SU-DHL-6 (cell line): Measurements from ENCODE around the gene EPRS1.
A peak's percentile ranks its signal among the peaks of the same experiment; 100 is the strongest.
"Not testable (repeated sequence)": the region's sequence is repeated elsewhere in the genome, so short reads cannot be mapped to it uniquely, and the experiment has no call there.

Source experiments
- H2AFZ ChIP-seq: fragments of 200-600 bp; sonication (generic); 2 replicates; pipeline ENCODE4 v1.6.1; 2014; ENCODE audit warnings: low read depth, mild to moderate bottlenecking, moderate library complexity, mixed read lengths, antibody characterized with exemption, low read length; ENCODE audit not compliant: severe bottlenecking
- H3F3A ChIP-seq: fragments of 200-600 bp; shearing (Covaris generic); 2 replicates; pipeline ENCODE4 v1.6.0; 2016; ENCODE audit warnings: antibody characterized with exemption, mild to moderate bottlenecking; ENCODE audit not compliant: insufficient read depth
- H3K27ac ChIP-seq: fragments of 200-600 bp; sonication (generic); 2 replicates; pipeline ENCODE4 v1.5.1; 2016; ENCODE audit warnings: low read depth, mild to moderate bottlenecking, low read length, moderate library complexity, mixed read lengths
- H3K27me3 ChIP-seq: fragments of 200-600 bp; sonication (generic), shearing (Covaris generic); 2 replicates; pipeline ENCODE4 v1.6.0; 2014; ENCODE audit warnings: mild to moderate bottlenecking, low read length
- H3K36me3 ChIP-seq: fragments of 200-600 bp; sonication (generic); 2 replicates; pipeline ENCODE4 v1.6.1; 2014; ENCODE audit warnings: mild to moderate bottlenecking, low read length, mixed read lengths
- H3K4me2 ChIP-seq: fragments of 300-600, 200-600 bp; shearing (Covaris generic), sonication (generic); 2 replicates; pipeline ENCODE4 v1.6.0; 2014; ENCODE audit warnings: low read length, low read depth, mild to moderate bottlenecking; ENCODE audit not compliant: poor library complexity, severe bottlenecking
- H3K4me3 ChIP-seq: fragments of 200-600 bp; sonication (generic); 2 replicates; pipeline ENCODE4 v1.5.1; 2014; ENCODE audit warnings: antibody characterized with exemption, low read length, mild to moderate bottlenecking, mixed read lengths; ENCODE audit not compliant: insufficient read depth, poor library complexity, severe bottlenecking
- H3K79me2 ChIP-seq: fragments of 200-600 bp; sonication (generic); 2 replicates; pipeline ENCODE4 v1.6.1; 2014; ENCODE audit warnings: mild to moderate bottlenecking, low read length, moderate library complexity; ENCODE audit not compliant: insufficient read depth
- H3K9ac ChIP-seq: fragments of 200-600 bp; sonication (generic); 2 replicates; pipeline ENCODE4 v1.7.0; 2014; ENCODE audit warnings: mild to moderate bottlenecking, low read length
- H3K9me2 ChIP-seq: fragments of 200-600 bp; sonication (generic); replicated peaks from 2 replicates; pipeline ENCODE4 v1.6.1; 2014; ENCODE audit warnings: low read length; ENCODE audit not compliant: insufficient read depth
- H3K9me3 ChIP-seq: fragments of 200-600 bp; sonication (generic); 2 replicates; pipeline ENCODE4 v1.6.1; 2014; ENCODE audit warnings: low read length, mixed read lengths; ENCODE audit not compliant: insufficient read depth
- H4K20me1 ChIP-seq: fragments of 200-600 bp; sonication (generic); 2 replicates; pipeline ENCODE4 v1.6.1; 2014; ENCODE audit warnings: low read depth, mild to moderate bottlenecking, antibody characterized with exemption, low read length, moderate library complexity, mixed read lengths
- CTCF ChIP-seq: fragments of 200-600 bp; sonication (generic); IDR thresholded peaks from one replicate; pipeline ENCODE4 v1.5.1; 2017; ENCODE audit warnings: antibody characterized with exemption, mild to moderate bottlenecking, low read length, moderate library complexity; ENCODE audit not compliant: insufficient read depth, poor library complexity, severe bottlenecking
- EZH2phosphoT487 ChIP-seq: fragments of 200-600 bp; sonication (generic), shearing (Covaris generic); conservative IDR thresholded peaks from 2 replicates; pipeline ENCODE4 v1.6.1; 2018; ENCODE audit warnings: mild to moderate bottlenecking, antibody characterized with exemption, low read length, moderate library complexity, mixed read lengths

EPRS1 gene

GRCh38 chr1:220092694-220093093 lies 46.4 kb upstream of the EPRS1 start:
- H2AFZ ChIP-seq, result no peak overlapping the region
- H3K9me2 ChIP-seq, result no peaks in the 10 kb centered on the region
- TF ChIP-seq EZH2phosphoT487, result no peak
- TF ChIP-seq CTCF, result no peak
- H3K79me2 ChIP-seq, result peaks cover 35% of the 10 kb centered on the region
- peaks cover 21% of the 10 kb centered on the region for H3F3A ChIP-seq
- H3K4me2 ChIP-seq, result no peak overlapping the region
- H3K4me3 ChIP-seq, result no peak overlapping the region
- no peaks in the 10 kb centered on the region for H3K27me3 ChIP-seq
- no peaks in the 10 kb centered on the region for H4K20me1 ChIP-seq
- no peak overlapping the region for H3K27ac ChIP-seq
- no peak overlapping the region for H3K9ac ChIP-seq
- H3K9me3 ChIP-seq, result no peaks in the 10 kb centered on the region
- no peaks in the 10 kb centered on the region; the same call in 1 of the 2 replicates for H3K36me3 ChIP-seq

- TF ChIP-seq EZH2phosphoT487, result no peak
- no peak for TF ChIP-seq CTCF
- H3K27ac ChIP-seq, result peak within 1 kb of the TSS; percentile 89
Observed at GRCh38 chr1:220089650-220090556, 43.6 kb upstream of the EPRS1 start, which contains the start of gene BPNT1. TSS of gene BPNT1 (minus strand) at chr1:220089788. CDS start at chr1:220079846, 9,942 bp downstream.

GRCh38 chr1:220086261-220086686 lies 40.0 kb upstream of the EPRS1 start:
- Histone ChIP-seq H3K36me3 (peaks cover 15% of the 10 kb centered on the region; the same call in 1 of the 2 replicates), H3K9ac (peak overlapping the region; percentile 40), H3F3A (peaks cover 43% of the 10 kb centered on the region), H3K27ac (peak overlapping the region; percentile 88), H3K79me2 (peaks cover 77% of the 10 kb centered on the region), H3K4me2 (peak overlapping the region; percentile 90), H3K4me3 (peak overlapping the region; percentile 50)
- H4K20me1 ChIP-seq, H3K27me3 ChIP-seq, H2AFZ ChIP-seq, H3K9me3 ChIP-seq, H3K9me2 ChIP-seq: not testable (repeated sequence)
- TF ChIP-seq CTCF, result peak; percentile 39

More at GRCh38 chr1:220089650-220090556, 43.6 kb upstream of the EPRS1 start, which contains the start of gene BPNT1:
- Histone ChIP-seq H4K20me1 (no peaks in the 10 kb centered on the region), H3K9me2 (no peaks in the 10 kb centered on the region), H3K79me2 (peaks cover 51% of the 10 kb centered on the region), H3K36me3 (peaks cover 1% of the 10 kb centered on the region; the same call in 1 of the 2 replicates), H3K9me3 (no peaks in the 10 kb centered on the region), H3K4me3 (peak within 1 kb of the TSS; percentile 95), H3K9ac (peak within 1 kb of the TSS; percentile 78), H3F3A (peaks cover 42% of the 10 kb centered on the region), H3K4me2 (peak within 1 kb of the TSS; percentile 90), H3K27me3 (no peaks in the 10 kb centered on the region), H2AFZ (peak within 1 kb of the TSS; percentile 66)
